Endodermal cell (in vitro differentiated cells): Measurements from ENCODE around the gene SYT13. TPM values are rescaled to one million over a fixed set of nuclear protein-coding genes. Genes with fewer than 3 reads are reported as not detected.
A peak's percentile ranks its signal among the peaks of the same experiment; 100 is the strongest.

ENCODE experiments used
- DNase-seq: peaks from one replicate; pipeline ENCODE4 v3.0.0-alpha.2; 2017
- H3K27ac ChIP-seq: 2 replicates; pipeline ENCODE4 v1.5.1; 2013; ENCODE audit warnings: mild to moderate bottlenecking, low read depth, low read length, moderate library complexity
- H3K27me3 ChIP-seq: 2 replicates; pipeline ENCODE4 v1.6.1; 2013; ENCODE audit warnings: mild to moderate bottlenecking, low read length, moderate library complexity; ENCODE audit not compliant: insufficient read depth, control insufficient read depth, poor library complexity, severe bottlenecking
- H3K36me3 ChIP-seq: 2 replicates; pipeline ENCODE4 v1.7.0; 2013; ENCODE audit warnings: mild to moderate bottlenecking, low read length, moderate library complexity; ENCODE audit not compliant: control insufficient read depth, insufficient read depth
- H3K4me1 ChIP-seq: one replicate; pipeline ENCODE4 v1.7.0; 2013; ENCODE audit warnings: low read length; ENCODE audit not compliant: control insufficient read depth, insufficient read depth
- H3K4me3 ChIP-seq: 2 replicates; pipeline ENCODE4 v1.5.1; 2013; ENCODE audit warnings: mild to moderate bottlenecking, low read length, moderate library complexity
- H3K9ac ChIP-seq: 2 replicates; pipeline ENCODE4 v1.6.1; 2013; ENCODE audit warnings: mild to moderate bottlenecking, low read length, moderate library complexity; ENCODE audit not compliant: poor library complexity, severe bottlenecking; ENCODE audit errors: extremely low read depth
- H3K9me3 ChIP-seq: 2 replicates; pipeline ENCODE4 v1.6.1; 2013; ENCODE audit warnings: mild to moderate bottlenecking, low read length, moderate library complexity; ENCODE audit not compliant: control insufficient read depth
- H3K27ac Mint-ChIP-seq: 2 replicates; pipeline ENCODE4 v1.8.0; 2020; ENCODE audit warnings: mixed read lengths
- H3K27me3 Mint-ChIP-seq: 2 replicates; pipeline ENCODE4 v1.8.0; 2021; ENCODE audit warnings: mild to moderate bottlenecking, mixed read lengths; ENCODE audit not compliant: insufficient read depth
- H3K36me3 Mint-ChIP-seq: 2 replicates; pipeline ENCODE4 v1.8.0; 2020; ENCODE audit warnings: low read depth, mixed read lengths
- H3K4me1 Mint-ChIP-seq: 2 replicates; pipeline ENCODE4 v1.8.0; 2020; ENCODE audit warnings: mixed read lengths
- H3K4me3 Mint-ChIP-seq: 2 replicates; pipeline ENCODE4 v1.8.0; 2020; ENCODE audit warnings: mild to moderate bottlenecking, moderate library complexity, mixed read lengths
- H3K9me3 Mint-ChIP-seq: 2 replicates; pipeline ENCODE4 v1.8.0; 2020; ENCODE audit warnings: mild to moderate bottlenecking, mixed read lengths
- WGBS, 2 experiments: methylation state at CpG; one replicate each; pipeline versions ENCODE4 v1.1.5 to v1.1.7; 2013; ENCODE audit warnings: missing lambda C conversion rate in 2 of 2, mixed read lengths in 1 of 2; ENCODE audit not compliant: insufficient coverage in 1 of 2, insufficient read length in 1 of 2; 5-methylcytosine and 5-hydroxymethylcytosine counted together
- total RNA-seq, 2 donors: library from RNA; stranded (reverse); fragmentation: NEBNext Ultra II Directional in 1 of 2; extraction: Animal tissue kit (Norgen Biotek cat#: 25700) in 1 of 2; gene quantifications; 2 replicates in 1 of 2; 3 replicates in 1 of 2; pipeline ENCODE4 v1.2.1, GENCODE V29; 2021
- TF ChIP-seq, protein P1 (sequence below): fragments of 200-600 bp; sonication (generic); conservative IDR thresholded peaks from 2 replicates; pipeline ENCODE4 v1.5.0; 2021; ENCODE audit warnings: antibody characterized with exemption, mild to moderate bottlenecking

Gene SYT13
- total RNA-seq, 2 donors from 2014 or later, result 3.2 to 9.3 TPM

DNA sequence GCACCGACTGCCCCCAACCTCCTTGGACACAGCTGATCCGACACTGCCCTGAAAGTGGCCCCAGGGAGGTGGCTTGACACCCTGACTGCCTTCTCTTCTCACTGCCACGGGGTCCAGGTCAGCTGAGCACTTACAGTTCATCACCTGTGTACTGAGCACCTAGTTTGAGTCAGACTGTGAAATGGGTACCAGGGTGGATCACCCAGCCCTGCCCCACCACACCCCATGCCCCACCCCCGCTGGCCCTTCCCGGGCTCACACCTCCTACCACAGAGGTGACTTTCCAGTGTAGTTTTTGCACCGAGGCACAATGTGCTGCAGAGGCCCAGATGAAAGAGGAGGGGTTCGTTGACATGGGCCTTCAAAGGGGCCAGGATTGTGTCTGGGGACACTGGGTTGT is 80.2 kb downstream of the SYT13 start:
- Histone ChIP-seq H3K9me3 (no peaks in the 10 kb centered on the region), H3K9ac (no peak overlapping the region), H3K36me3 (no peaks in the 10 kb centered on the region), H3K4me1 (no peaks in the 10 kb centered on the region), H3K27me3 (no peaks in the 10 kb centered on the region), H3K4me3 (no peak overlapping the region), H3K27ac (no peak overlapping the region)
- Mint-ChIP-seq H3K27me3 (no peaks in the 10 kb centered on the region), H3K36me3 (peaks cover 19% of the 10 kb centered on the region), H3K27ac (no peak overlapping the region), H3K4me3 (no peak overlapping the region), H3K4me1 (peaks cover 21% of the 10 kb centered on the region), H3K9me3 (peaks cover 9% of the 10 kb centered on the region)
- DNase-seq, result no peak
- 60 to 63% methylated on average over 3 to 7 of the region's 7 CpGs for WGBS, 2 experiments
- TF ChIP-seq, protein P1, sequence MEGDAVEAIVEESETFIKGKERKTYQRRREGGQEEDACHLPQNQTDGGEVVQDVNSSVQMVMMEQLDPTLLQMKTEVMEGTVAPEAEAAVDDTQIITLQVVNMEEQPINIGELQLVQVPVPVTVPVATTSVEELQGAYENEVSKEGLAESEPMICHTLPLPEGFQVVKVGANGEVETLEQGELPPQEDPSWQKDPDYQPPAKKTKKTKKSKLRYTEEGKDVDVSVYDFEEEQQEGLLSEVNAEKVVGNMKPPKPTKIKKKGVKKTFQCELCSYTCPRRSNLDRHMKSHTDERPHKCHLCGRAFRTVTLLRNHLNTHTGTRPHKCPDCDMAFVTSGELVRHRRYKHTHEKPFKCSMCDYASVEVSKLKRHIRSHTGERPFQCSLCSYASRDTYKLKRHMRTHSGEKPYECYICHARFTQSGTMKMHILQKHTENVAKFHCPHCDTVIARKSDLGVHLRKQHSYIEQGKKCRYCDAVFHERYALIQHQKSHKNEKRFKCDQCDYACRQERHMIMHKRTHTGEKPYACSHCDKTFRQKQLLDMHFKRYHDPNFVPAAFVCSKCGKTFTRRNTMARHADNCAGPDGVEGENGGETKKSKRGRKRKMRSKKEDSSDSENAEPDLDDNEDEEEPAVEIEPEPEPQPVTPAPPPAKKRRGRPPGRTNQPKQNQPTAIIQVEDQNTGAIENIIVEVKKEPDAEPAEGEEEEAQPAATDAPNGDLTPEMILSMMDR, result no peak

DNA sequence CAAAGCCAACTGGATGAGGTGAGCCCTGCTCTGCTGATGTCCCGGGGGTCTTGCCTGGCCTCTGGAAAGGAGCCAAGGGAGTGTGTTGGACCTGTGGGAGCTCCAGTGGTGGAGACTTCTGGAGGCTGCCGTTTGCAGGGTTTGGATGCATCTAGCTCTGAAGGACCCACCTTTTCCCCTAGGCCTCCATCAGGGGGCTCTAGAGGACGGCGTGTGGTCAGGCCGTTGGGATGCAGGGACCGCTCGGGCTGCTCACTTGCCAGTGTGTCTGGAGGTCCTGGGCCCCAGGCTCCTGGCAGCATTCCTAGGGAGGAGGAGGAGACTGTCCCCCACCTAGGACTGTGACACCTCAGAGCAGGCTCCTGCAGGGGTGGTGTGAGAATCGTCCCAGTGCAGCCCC is 81.4 kb downstream of the SYT13 start:
- H3K9ac ChIP-seq, result no peak overlapping the region
- peaks cover 19% of the 10 kb centered on the region for H3K36me3 Mint-ChIP-seq
- WGBS, 2 experiments, result 66 to 83% methylated on average over 2 to 8 of the region's 8 CpGs
- DNase-seq, result peak; percentile 75
- H3K27ac ChIP-seq, result no peak overlapping the region
- no peak overlapping the region for H3K27ac Mint-ChIP-seq
- H3K36me3 ChIP-seq, result no peaks in the 10 kb centered on the region
- no peaks in the 10 kb centered on the region for H3K4me1 ChIP-seq
- no peaks in the 10 kb centered on the region for H3K9me3 ChIP-seq
- no peak overlapping the region for H3K4me3 ChIP-seq
- peaks cover 9% of the 10 kb centered on the region for H3K9me3 Mint-ChIP-seq
- no peaks in the 10 kb centered on the region for H3K27me3 Mint-ChIP-seq
- H3K4me1 Mint-ChIP-seq, result peaks cover 14% of the 10 kb centered on the region
- no peaks in the 10 kb centered on the region for H3K27me3 ChIP-seq
- TF ChIP-seq, protein P1, result peak; percentile 60
- no peak overlapping the region for H3K4me3 Mint-ChIP-seq

DNA sequence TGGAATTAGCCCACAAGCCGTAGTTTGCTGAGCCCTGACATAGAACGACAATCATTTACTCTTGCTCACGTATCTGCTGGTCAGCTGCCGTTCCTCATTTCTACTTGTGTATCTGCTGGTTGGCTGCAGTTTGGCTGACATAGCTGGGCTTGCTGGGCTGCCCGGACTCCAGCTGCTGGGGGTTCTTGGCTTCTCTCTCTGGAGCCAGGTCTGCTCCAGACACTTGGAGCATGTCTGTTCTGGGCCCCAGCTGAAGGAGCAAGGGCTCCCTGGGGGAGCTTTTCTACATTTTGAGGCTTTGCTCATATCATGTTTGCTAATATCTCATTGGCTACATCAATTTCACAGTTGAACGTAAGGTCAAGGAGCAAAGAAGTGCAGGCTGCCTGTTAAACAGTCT is 92.4 kb downstream of the SYT13 start:
- Histone ChIP-seq H3K9ac (no peak overlapping the region), H3K36me3 (peaks cover 10% of the 10 kb centered on the region), H3K4me3 (no peak overlapping the region), H3K9me3 (peaks cover 8% of the 10 kb centered on the region), H3K4me1 (no peaks in the 10 kb centered on the region), H3K27me3 (no peaks in the 10 kb centered on the region), H3K27ac (no peak overlapping the region)
- 86 to 96% methylated on average over 5 to 6 of the region's 6 CpGs for WGBS, 2 experiments
- H3K27me3 Mint-ChIP-seq, result no peaks in the 10 kb centered on the region
- H3K27ac Mint-ChIP-seq, result no peak overlapping the region
- TF ChIP-seq, protein P1, result no peak
- H3K4me1 Mint-ChIP-seq, result no peaks in the 10 kb centered on the region
- H3K9me3 Mint-ChIP-seq, result peaks cover 15% of the 10 kb centered on the region
- H3K4me3 Mint-ChIP-seq, result no peak overlapping the region
- peaks cover 39% of the 10 kb centered on the region for H3K36me3 Mint-ChIP-seq
- DNase-seq, result no peak

Other genes with a start within 250 kb of the SYT13 start
- gene PRDM11, start 139.7 kb downstream of the SYT13 start, total RNA-seq, result 10 to 100 TPM; 10.4 to 15.2 TPM